8988T (cell line): Measurements from ENCODE around the gene PDLIM5.

Source experiments
- DNase-seq: peaks from one replicate; pipeline ENCODE4 v3.0.0; 2011

PDLIM5 gene

DNA sequence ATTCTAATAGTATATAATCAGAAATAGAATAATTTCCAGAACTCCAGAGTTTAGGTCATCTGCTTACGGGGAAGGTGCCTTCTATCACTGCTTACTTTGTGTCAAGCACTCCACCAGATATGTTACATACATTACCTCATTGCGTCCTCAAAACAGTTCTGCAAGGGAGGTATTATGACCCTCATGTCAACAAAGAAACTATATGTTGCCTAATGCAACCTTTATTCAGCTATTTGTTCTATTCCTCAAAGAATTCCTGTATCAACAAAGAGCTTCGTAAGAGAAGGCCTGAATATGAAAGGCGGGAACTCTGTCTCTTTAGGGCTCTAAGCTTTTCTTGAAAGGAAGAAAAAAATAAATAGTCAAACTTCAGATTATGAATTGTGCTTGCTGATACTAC is 114.7 kb downstream of the PDLIM5 start:
- DNase-seq: no peak

DNA sequence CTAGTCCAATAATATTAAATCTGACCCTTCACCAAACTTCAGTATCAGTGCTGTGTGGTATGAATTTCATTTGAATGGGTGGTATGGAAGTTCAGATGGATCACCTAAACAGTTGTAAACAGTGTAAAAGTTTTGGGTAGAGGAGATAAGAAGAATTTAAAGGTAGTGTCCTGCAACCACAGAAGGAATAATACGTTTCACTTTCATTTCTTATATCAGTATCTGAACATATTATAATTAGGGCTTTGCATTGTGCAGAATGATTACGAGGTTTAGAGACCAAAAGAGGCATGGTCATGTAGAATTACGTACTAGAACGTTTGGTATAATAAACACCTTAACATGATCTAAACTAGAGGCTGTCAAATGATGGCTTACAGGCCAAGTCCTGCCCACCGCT is 116.1 kb downstream of the PDLIM5 start:
- DNase-seq: no peak

DNA sequence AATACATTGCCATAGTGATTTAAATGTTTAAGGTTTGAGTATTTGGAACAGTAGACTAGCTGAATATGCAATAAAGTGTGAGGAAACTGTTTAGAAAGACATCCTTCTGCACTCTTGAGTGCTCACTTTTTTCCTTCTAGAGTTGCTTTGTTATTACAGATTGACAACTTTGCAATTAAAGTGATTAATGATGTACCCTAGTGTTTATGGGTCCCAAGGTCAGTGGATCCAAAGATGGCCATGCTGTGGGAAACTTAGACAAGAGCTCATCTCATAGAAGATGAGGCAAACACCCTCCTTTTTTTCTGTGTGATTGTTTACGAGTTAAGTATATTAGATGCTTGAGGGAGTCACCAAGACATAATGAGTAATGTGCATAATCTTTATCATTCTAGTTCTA is 118.8 kb downstream of the PDLIM5 start:
- no peak for DNase-seq

GRCh38 chr4:94571298-94571697 is 119.6 kb downstream of the PDLIM5 start:
- no peak for DNase-seq

DNA sequence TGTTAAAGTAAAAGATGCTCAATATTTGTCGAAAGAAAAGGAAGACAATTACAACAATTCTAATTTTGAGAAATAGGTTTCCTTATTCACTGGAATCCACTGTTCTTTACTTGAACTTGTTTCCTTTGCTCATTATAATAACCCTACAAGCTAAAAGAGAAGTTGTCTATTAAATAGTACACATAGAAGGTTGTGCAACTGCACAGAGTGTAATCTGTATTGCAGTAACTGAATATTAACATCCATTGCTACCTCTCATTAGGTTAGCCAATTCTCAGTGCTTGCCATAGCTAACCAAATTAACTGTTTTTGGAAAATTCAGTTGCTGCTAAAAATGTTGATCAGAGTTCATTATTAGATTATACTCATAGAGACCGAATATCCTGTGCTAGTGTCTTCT is 120.0 kb downstream of the PDLIM5 start:
- no peak for DNase-seq

- DNase-seq: no peak
Measured at GRCh38 chr4:94574050-94574449, 122.3 kb downstream of the PDLIM5 start.

DNA sequence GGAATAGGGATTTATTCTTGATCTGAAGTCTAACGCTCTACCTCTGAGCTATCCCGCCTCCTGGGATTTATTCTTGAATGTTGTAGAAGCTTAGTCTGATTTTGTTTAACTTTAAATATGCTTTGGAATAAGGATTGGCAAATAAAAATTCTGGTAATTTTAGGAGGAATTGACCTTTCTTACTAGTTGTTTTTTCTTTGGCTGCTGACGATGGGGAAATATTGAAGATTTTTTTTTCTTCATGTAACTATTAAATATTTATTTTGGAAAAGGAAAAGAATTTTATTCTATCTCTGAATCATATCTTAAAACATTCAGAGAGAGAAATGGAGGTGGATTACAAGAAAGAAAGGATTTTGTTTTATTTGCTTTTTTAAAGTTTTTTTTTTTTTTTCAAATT is 122.9 kb downstream of the PDLIM5 start:
- no peak for DNase-seq

DNA sequence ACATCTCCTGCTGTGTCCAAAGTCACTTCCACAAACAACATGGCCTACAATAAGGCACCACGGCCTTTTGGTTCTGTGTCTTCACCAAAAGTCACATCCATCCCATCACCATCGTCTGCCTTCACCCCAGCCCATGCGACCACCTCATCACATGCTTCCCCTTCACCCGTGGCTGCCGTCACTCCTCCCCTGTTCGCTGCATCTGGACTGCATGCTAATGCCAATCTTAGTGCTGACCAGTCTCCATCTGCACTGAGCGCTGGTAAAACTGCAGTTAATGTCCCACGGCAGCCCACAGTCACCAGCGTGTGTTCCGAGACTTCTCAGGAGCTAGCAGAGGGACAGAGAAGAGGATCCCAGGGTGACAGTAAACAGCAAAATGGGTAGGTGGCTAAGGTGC is 123.9 kb downstream of the PDLIM5 start:
- DNase-seq: no peak

GRCh38 chr4:94576210-94576609 is 124.5 kb downstream of the PDLIM5 start:
- no peak for DNase-seq

DNA sequence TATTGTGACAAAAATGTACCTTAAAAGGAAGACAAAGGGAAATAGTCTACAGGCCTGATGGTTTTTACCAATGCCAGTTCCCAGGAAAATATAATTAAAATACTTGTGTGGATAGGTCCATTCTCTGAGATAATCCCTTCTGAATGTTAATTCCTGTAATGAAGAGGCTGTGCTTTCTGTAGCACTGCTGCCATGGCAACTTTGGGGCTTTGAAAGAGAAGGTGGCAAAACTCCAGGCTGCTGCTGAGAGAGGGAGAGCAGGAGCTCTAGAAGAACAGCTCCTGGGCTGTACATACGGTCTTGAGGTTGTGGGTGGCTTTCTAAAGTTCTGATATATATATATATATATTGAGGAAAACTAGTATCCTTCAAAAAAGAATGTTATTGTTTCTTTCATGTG is 125.4 kb downstream of the PDLIM5 start:
- no peak for DNase-seq

- no peak for DNase-seq
Measured at GRCh38 chr4:94578195-94578594, 126.5 kb downstream of the PDLIM5 start.

DNA sequence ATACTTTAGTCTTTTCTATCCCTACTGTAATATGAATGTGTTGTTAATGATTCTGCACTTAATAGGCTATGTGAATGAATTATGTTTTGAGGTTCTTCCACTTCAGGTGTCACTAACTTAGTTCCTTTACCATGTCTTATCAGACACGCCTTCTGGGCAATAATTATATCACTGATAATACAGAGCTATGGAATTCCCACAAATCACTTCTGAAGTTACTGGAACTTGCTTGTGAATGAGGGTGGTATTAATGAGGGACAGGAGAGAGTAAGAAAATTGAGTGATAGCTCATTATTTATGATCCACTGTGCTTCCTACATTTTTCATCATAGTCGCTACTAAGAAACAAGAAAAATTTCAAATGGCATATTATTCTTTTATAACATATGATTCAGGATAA is 130.0 kb downstream of the PDLIM5 start:
- no peak for DNase-seq

- no peak for DNase-seq
Measured at GRCh38 chr4:94582517-94582916, 130.8 kb downstream of the PDLIM5 start.

DNA sequence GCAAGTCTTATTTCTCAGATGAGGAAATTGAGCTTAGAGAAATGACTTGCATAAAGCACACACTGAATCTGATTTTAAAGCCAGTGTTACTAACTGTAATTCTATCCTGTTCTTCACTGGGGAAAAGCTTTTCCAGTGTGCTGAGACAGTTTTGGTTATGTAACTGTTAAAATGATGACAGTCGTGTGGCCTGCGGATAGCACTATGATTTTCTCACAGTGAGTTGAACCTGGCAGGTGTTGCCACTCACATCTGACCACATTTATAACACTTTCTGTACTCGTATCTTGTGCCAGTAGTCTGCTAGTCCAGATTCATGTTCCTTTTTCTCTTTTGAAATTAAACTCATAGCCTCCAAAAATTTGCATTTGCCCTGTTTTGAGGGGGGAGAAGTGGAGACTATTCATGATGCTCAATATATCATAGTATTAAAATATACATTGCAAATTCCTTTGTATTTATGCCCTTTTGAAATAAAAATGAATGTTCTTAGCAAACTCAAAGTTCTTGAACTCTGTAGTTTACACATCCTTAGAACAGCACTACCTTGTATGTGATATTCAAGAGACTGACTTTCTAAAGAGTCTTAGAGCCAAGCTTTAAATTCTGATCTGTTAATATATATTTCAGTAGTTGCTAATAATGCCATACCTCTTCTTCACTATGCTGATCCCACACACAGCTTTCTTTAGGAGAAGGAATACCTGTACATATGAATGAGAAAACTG is 132.3 kb downstream of the PDLIM5 start:
- DNase-seq: no peak

DNA sequence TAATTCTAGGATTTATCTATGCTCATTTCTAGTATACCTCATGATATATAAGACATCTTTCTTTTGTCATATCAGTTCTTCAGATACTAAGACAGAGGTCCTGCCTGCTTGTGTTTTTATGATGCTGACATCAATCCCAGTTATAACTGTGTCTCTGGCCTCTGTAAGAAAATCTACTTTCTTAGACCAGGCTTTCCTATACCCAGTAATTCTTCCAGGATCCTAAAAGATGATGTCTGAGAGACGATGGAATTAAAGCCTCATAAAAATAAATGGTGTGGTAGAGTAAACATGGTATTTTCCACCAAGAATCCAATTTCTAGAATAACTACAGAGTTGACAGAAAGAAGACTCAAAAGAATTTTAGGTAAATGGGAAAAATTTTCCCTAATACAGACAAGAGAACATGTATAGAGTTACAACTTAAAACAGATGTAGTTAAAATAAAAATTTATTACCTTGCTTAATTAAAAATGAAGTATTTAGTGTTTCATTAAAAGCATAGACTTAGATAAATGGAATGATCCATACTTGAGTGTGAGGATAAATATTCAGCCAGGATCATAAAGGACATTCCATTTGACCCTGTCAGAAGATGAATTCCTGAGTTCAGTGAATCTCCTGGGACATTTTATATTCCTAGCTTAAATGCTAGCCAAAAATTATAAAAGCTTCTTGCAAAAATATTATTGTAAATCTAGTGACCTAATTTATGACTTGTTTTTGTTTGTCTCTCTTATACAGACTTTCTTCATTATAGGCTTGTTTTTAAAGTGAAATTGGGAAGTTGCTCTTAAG is 137.4 kb downstream of the PDLIM5 start:
- DNase-seq: no peak

DNA sequence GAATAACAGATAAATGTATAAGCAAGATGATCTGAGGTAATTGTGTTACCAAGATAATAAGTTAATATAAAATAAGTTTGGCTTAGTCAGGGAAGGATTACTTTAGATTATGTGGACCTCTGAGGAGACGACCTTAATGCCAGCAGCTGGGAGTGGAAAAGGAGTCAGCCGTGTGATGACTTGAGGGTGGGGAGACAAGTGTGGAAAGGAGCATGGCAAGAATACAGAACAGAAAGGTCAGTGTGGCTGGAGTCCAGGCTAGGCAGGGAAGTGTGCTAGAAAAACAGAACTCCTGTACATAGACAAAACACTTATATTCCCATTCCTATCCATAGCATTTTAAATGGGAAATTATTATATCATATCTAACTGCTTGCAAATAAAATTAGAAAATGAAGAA is 138.8 kb downstream of the PDLIM5 start:
- DNase-seq: no peak

- DNase-seq: no peak
Measured at GRCh38 chr4:94591289-94591688, 139.5 kb downstream of the PDLIM5 start.

DNA sequence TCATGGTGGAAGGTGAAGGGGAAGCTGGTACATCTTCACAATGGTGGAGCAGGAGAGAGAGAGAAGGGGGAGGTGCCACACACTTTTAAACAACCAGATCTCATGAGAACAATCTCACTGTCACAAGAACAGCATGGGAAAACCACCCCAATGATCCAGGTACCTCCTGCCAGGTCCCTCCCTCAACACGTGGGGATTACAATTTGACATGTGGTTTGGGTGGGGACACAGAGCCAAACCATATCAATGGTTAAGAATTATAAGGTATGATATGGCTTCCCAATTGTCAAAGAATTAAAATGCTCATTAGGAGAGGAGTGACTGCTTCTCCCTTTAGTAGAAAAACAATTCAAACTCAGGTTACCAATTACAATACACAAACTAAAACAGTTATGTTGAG is 143.3 kb downstream of the PDLIM5 start:
- DNase-seq: no peak

DNA sequence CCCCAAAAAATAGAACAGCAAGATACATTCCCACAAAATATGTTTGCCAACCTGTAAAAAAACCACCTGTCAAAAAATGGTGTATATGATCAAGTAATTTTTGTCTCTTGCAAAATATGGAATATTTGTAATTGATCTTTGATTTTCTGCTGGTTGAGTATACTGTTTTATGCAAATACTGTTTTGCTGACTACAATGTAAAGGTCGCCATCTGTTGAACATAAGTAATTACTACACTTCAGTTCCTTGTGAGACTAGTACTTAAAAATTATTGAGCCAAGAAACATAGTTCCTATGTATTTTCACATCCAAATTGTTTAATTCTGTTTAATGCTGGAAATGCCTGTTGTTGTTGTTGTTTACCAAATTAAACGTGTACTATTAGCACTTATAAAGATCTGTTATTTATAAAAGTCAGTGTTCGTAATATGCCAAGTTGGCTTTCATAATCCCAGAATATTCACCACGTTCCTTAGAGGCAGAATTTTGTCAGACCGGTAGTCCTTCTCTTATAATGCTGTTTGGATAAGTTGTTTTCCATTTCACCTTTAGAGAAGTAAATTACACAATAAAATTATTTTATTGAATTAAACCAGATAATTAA is 144.2 kb downstream of the PDLIM5 start:
- no peak for DNase-seq

DNA sequence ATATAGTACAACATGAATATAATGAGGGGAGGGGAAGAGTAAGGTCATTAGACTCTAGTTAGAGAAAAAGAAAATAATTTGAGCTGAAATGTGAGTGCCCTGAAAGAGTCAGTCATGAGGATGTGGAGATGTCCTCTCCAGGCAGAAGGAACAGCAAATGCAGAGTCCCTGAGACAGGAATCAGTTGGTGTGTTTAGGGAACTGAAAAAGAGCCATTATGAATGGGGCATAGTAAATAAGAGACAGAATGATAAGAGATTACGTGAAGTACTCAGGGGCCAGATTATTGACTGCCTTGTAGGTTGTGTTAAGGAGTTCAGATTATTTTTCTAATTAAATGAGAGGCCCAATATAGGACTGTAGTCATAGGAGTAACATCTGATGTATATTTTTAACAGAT is 147.0 kb downstream of the PDLIM5 start:
- DNase-seq: no peak

DNA sequence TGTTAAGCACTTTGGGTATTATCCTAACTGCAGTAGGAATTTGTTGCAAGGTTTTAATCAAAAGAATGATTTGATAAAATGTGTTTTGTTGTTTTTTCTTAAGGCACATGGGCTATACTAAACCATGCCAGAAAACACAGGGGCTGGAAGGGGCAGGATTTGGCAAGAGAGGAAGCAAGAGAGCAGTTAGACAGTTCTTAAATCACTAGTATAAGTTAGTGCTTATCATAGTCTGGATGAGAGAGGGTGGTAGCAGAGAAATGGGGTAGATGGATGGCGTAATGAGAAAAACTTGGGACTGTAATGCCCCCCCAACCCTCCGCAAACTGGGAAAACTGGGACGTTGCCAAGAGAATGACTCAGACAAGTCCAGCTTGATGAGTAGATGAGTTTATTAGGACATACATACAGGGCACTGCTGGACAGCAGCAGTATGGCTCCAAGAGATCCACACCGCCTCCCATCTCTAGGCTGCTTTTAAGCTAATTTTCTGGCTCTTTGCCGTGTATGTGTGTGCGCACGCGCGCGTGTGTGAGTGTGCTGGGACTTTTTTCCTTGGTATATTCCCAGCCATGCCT is 151.5 kb downstream of the PDLIM5 start:
- no peak for DNase-seq

DNA sequence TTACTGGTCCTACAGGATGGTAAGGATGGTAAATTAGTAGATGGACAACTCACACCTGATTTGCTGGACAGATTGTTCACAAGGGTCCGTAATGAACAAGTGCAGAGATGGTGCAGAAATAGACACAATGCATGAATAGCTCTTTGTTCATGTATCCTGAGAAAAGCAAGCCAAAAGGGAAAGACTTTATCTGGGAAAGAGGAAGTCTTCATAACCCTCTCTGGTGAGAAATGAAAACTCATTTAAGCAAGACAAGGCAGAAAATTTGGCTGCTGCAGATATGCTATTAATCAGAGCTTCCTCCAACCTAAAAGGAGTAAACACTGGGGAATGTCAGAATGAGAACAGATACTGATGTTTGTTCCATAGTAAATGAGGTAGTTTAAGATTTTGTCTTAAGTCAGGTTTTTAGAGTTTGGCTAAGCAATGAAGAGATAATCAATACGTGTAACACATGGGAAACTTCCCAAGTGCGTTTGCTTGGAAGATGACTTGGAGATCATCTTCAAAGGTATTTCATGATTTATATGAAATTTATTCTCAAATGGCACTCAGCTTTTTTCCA is 153.6 kb downstream of the PDLIM5 start:
- no peak for DNase-seq

- DNase-seq: no peak
Measured at GRCh38 chr4:94610145-94610544, 158.4 kb downstream of the PDLIM5 start.

- no peak for DNase-seq
Measured at GRCh38 chr4:94613248-94613647, 161.5 kb downstream of the PDLIM5 start.
